HepG2 (cell line): ENCODE results near the gene MALRD1. TPM values are rescaled to one million over a fixed set of nuclear protein-coding genes. Genes with fewer than 3 reads are reported as not detected.
A peak's percentile ranks its signal among the peaks of the same experiment; 100 is the strongest.

Experiments used
- ATAC-seq: fragments of 200-7000 bp; cut with Tn5 transposase; 3 replicates; pipeline ENCODE4 v1.9.1; 2020; ENCODE audit warnings: mild to moderate bottlenecking, moderate library complexity
- BruUV-seq: library from RNA; stranded (reverse); fragments of 400-500 nt; replicated peaks from 2 replicates; lab custom pipeline; 2021; lab: Mats Ljungman, UMichigan
- CTCF ChIA-PET: fragments of 300-600 bp; formaldehyde crosslinking; extraction: SDS; loops from one replicate; lab custom pipeline; 2021; ENCODE audit warnings: low total read pairs, inconsistent platforms, low intra/inter-chr PET ratio; lab: Yijun Ruan, JAX
- POLR2A ChIA-PET: fragments of 350-600 bp; sonication (Branson Sonifier 250); formaldehyde crosslinking; loops from one replicate; lab custom pipeline; 2020; ENCODE audit warnings: antibody characterized with exemption, inconsistent platforms; lab: Yijun Ruan, JAX
- DNase-seq: peaks from one replicate; pipeline ENCODE4 v3.0.0-alpha.2; 2015; ENCODE audit warnings: low spot score
- FAIRE-seq: peaks from 3 replicates; lab custom pipeline; 2011; peaks lifted over from hg19 to GRCh38; lab: Jason Lieb, UNC
- H2AFZ ChIP-seq: one replicate; pipeline ENCODE4 v1.6.1; 2011; ENCODE audit warnings: low read length, inconsistent platforms
- H3K27ac ChIP-seq: fragments of 300-600 bp; 3 replicates; pipeline ENCODE4 v1.8.0; 2011; ENCODE audit warnings: mixed run types, mild to moderate bottlenecking, mixed read lengths, low read length, inconsistent platforms; ENCODE audit not compliant: insufficient read depth; ENCODE audit errors: extremely low read length
- H3K27me3 ChIP-seq, 2 experiments: fragments of 200-600 bp in 1 of 2; 2 replicates in 1 of 2; 3 replicates in 1 of 2; pipeline versions ENCODE4 v1.6.0 to v1.8.0; 2011; ENCODE audit warnings: low read length in 2 of 2, mild to moderate bottlenecking in 2 of 2, moderate library complexity in 2 of 2, inconsistent platforms in 1 of 2; ENCODE audit not compliant: insufficient read depth in 2 of 2, control insufficient read depth in 1 of 2
- H3K36me3 ChIP-seq, 2 experiments: fragments of 200-600 bp in 1 of 2; replicated peaks in 1 of 2; 2 replicates in 1 of 2; 3 replicates in 1 of 2; pipeline versions ENCODE4 v1.5.1 to v1.8.0; 2011; ENCODE audit warnings: low read length in 2 of 2, inconsistent platforms in 1 of 2; ENCODE audit not compliant: insufficient read depth in 2 of 2, control insufficient read depth in 1 of 2
- H3K4me1 ChIP-seq: 2 replicates; pipeline ENCODE4 v1.5.1; 2012; ENCODE audit warnings: low read length, inconsistent platforms; ENCODE audit not compliant: insufficient read depth
- H3K4me2 ChIP-seq: 2 replicates; pipeline ENCODE4 v1.6.0; 2011; ENCODE audit warnings: low read depth, low read length, inconsistent platforms
- H3K4me3 ChIP-seq, 3 experiments: fragments of 200-600 bp in 1 of 3; sonication (generic), shearing (Covaris generic) in 1 of 3; replicated peaks in 1 of 3; 2 replicates each; pipeline ENCODE4 v1.5.1; 2011 to 2016; ENCODE audit warnings: low read length in 3 of 3, inconsistent platforms in 2 of 3, low read depth in 2 of 3, mild to moderate bottlenecking in 2 of 3, control low read depth in 1 of 3, mixed read lengths in 1 of 3; ENCODE audit not compliant: insufficient read depth in 1 of 3
- H3K79me2 ChIP-seq: one replicate; pipeline ENCODE4 v1.6.1; 2011; ENCODE audit warnings: low read length, inconsistent platforms; ENCODE audit not compliant: insufficient read depth
- H3K9ac ChIP-seq: 2 replicates; pipeline ENCODE4 v1.6.0; 2011; ENCODE audit warnings: mild to moderate bottlenecking, low read depth, low read length, inconsistent platforms; ENCODE audit not compliant: insufficient read depth
- H3K9me3 ChIP-seq: 2 replicates; pipeline ENCODE4 v1.5.1; 2012; ENCODE audit warnings: mild to moderate bottlenecking, low read length
- H4K20me1 ChIP-seq: 2 replicates; pipeline ENCODE4 v1.6.0; 2011; ENCODE audit warnings: inconsistent platforms, mild to moderate bottlenecking, low read length, moderate library complexity; ENCODE audit not compliant: insufficient read depth
- ATF7 ChIP-seq, 2 experiments: fragments of 450-650 bp in 1 of 2; sonication (generic) in 1 of 2; formaldehyde crosslinking in 1 of 2; IDR thresholded peaks; 2 replicates each; pipeline versions ENCODE4 v1.4.0 to v1.6.1; 2016 to 2020; ENCODE audit warnings: antibody characterized with exemption in 1 of 2, mild to moderate bottlenecking in 1 of 2, missing genetic modification reagents in 1 of 2
- CSRNP1 ChIP-seq: sonication (generic); formaldehyde crosslinking; IDR thresholded peaks from 2 replicates; pipeline ENCODE4 v1.8.1; 2023; ENCODE audit warnings: mild to moderate bottlenecking, missing genetic modification reagents
- IKZF1 ChIP-seq: fragments of 450-650 bp; IDR thresholded peaks from 2 replicates; pipeline ENCODE4 v1.7.1; 2016
- MED13 ChIP-seq: sonication (generic); formaldehyde crosslinking; IDR thresholded peaks from 2 replicates; pipeline ENCODE4 v1.5.0; 2020; ENCODE audit warnings: missing genetic modification reagents
- NFKB2 ChIP-seq: sonication (generic); formaldehyde crosslinking; IDR thresholded peaks from 2 replicates; pipeline ENCODE4 v1.4.0; 2020; ENCODE audit warnings: missing genetic modification reagents, borderline replicate concordance
- RFX3 ChIP-seq: IDR thresholded peaks from 2 replicates; pipeline ENCODE4 v1.6.1; 2016; ENCODE audit warnings: missing biosample characterization, missing genetic modification reagents
- TCF7L2 ChIP-seq: IDR thresholded peaks from 2 replicates; pipeline ENCODE4 v1.6.1; 2011; ENCODE audit warnings: mild to moderate bottlenecking, low read depth, low read length, moderate library complexity
- ZNF496 ChIP-seq: sonication (generic); formaldehyde crosslinking; IDR thresholded peaks from 2 replicates; pipeline ENCODE4 v1.8.1; 2023; ENCODE audit warnings: mild to moderate bottlenecking, moderate library complexity, missing genetic modification reagents; ENCODE audit not compliant: insufficient replicate concordance
- ZNF672 ChIP-seq: sonication (generic); formaldehyde crosslinking; IDR thresholded peaks from 2 replicates; pipeline ENCODE4 v1.8.1; 2022; ENCODE audit warnings: missing genetic modification reagents
- ZNF780A ChIP-seq: sonication (generic); formaldehyde crosslinking; IDR thresholded peaks from 2 replicates; pipeline ENCODE4 v1.8.0; 2022; ENCODE audit warnings: mild to moderate bottlenecking, missing genetic modification reagents, moderate library complexity
- WGBS: methylation state at CpG from one replicate; pipeline ENCODE4 v1.1.6; 2017; ENCODE audit warnings: low lambda C conversion rate; 5-methylcytosine and 5-hydroxymethylcytosine counted together
- in situ Hi-C: cut with HindIII; loops from 2 replicates; pipeline ENCODE4 v1.10.0; 2017; ENCODE audit warnings: low pct_unique_long_range_greater_than_20kb; ENCODE audit not compliant: extremely low pct_ligation_motif_present
- intact Hi-C: fragments of 100-400 bp; cut with micrococcal nuclease; formaldehyde crosslinking; loops from one replicate; pipeline ENCODE4 v1.10.0; 2022; ENCODE audit not compliant: unreplicated experiment
- polyA plus RNA-seq, 8 experiments: library from polyadenylated mRNA; depleted of rRNA in 3 of 8; stranded (reverse) in 7 of 8; unstranded in 1 of 8; fragments of >200 nt; fragmentation: Illumina TruSeq in 4 of 8; extraction: Trizol in 4 of 8; gene quantifications; 2 replicates each; pipeline versions ENCODE4 v1.2.1 to v1.2.3, GENCODE V29; 2011 to 2016; ENCODE audit warnings: low read depth in 4 of 8, missing spikeins in 1 of 8, mixed read lengths in 1 of 8; ENCODE audit not compliant: insufficient read depth in 1 of 8
- total RNA-seq, 5 experiments: library from RNA; depleted of rRNA; stranded (reverse); fragments of >200 nt; fragmentation: Illumina TruSeq; extraction: Trizol; gene quantifications; 2 replicates each; pipeline ENCODE4 v1.2.3, GENCODE V29; 2016; ENCODE audit warnings: low read depth in 1 of 5

The MALRD1 gene
- total and polyA plus RNA-seq, 2 of the 13 experiments (the other 11 are each of a cell fraction or from before 2014, with no cell fraction given) = 5.7 to 15.4 TPM

GRCh38 chr10:19702215-19702614 lies 653.6 kb downstream of the MALRD1 start:
- Histone ChIP-seq H3K9me3 (0 out of 2 replicates have a peak, but pooled peaks cover 6% of the 10 kb centered on the region), H3K27ac (no peak overlapping the region), H3K27me3 (no peaks in the 10 kb centered on the region), H3K4me1 (no peaks in the 10 kb centered on the region), H3K79me2 (no peaks in the 10 kb centered on the region), H3K4me2 (no peak overlapping the region), H2AFZ (no peak overlapping the region), H4K20me1 (no peaks in the 10 kb centered on the region), H3K9ac (no peak overlapping the region), H3K36me3 (no peaks in the 10 kb centered on the region), H3K4me3 (no peak overlapping the region)
- in situ Hi-C loops (no loop called here), intact Hi-C loops (no loop called here)
- 28% methylated on average over 2 of the region's 2 CpGs for WGBS
- CTCF ChIA-PET = no interaction called here
- DNase-seq (no peak), ATAC-seq (no peak), FAIRE-seq (no peak)
- BruUV-seq = no TSS peak
- no peak for TF ChIP-seq MED13 (CRISPR knock-in tag)
- TF ChIP-seq TCF7L2 = no peak
- peak; percentile 92 for TF ChIP-seq ATF7 (IDR thresholded peaks at IDR 0.05)
- no peak for TF ChIP-seq ATF7 (CRISPR knock-in tag; IDR thresholded peaks at IDR 0.05)
- POLR2A ChIA-PET = no interaction called here

- CTCF ChIA-PET = no interaction called here
- Histone ChIP-seq H3K4me2 (no peak overlapping the region), H3K27ac (no peak overlapping the region), H3K4me1 (no peaks in the 10 kb centered on the region), H3K36me3 (no peaks in the 10 kb centered on the region), H3K9ac (no peak overlapping the region)
- intact Hi-C loops (no loop called here), in situ Hi-C loops (no loop called here)
- DNase-seq (no peak), FAIRE-seq (no peak)
- WGBS = 32% methylated on average over 2 of the region's 2 CpGs
- POLR2A ChIA-PET = no interaction called here
- TF ChIP-seq TCF7L2 = no peak
- no peak for TF ChIP-seq ZNF780A (CRISPR knock-in tag)
- no peak for TF ChIP-seq IKZF1
- no peak for TF ChIP-seq NFKB2 (CRISPR knock-in tag)
- TF ChIP-seq CSRNP1 (CRISPR knock-in tag) = no peak
- TF ChIP-seq ZNF672 = no peak
- no peak for TF ChIP-seq ZNF496 (CRISPR knock-in tag)
- no peak for TF ChIP-seq RFX3 (CRISPR knock-in tag)
- TF ChIP-seq, all 625 proteins: peak for 0
- 0 out of 2 replicates have a peak, but pooled peaks cover 8% of the 10 kb centered on the region for H3K9me3 ChIP-seq
- no peak overlapping the region for H3K4me3 ChIP-seq
- ATAC-seq = no peak
- H3K27me3 ChIP-seq = no peaks in the 10 kb centered on the region
- no peak overlapping the region for H2AFZ ChIP-seq
- no peaks in the 10 kb centered on the region for H3K79me2 ChIP-seq
- H4K20me1 ChIP-seq = no peaks in the 10 kb centered on the region
- no TSS peak for BruUV-seq
Observed at GRCh38 chr10:19704544-19704943, 655.9 kb downstream of the MALRD1 start.
